HL-60 (cell line): Measurements from ENCODE around the gene HIPK2.

ENCODE experiments used
- DNase-seq, 2 experiments: peaks; one replicate each; pipeline ENCODE4 v3.0.0-alpha.2; 2010 to 2020; ENCODE audit warnings: low read depth in 1 of 2, low spot score in 1 of 2
- H3K27ac ChIP-seq: fragments of 250-450 bp; sonication (Bioruptor Pico); replicated peaks from 2 replicates; pipeline ENCODE4 v1.5.1; 2020; ENCODE audit warnings: mild to moderate bottlenecking, moderate library complexity
- H3K27me3 ChIP-seq: fragments of 250-450 bp; sonication (Bioruptor Pico); 2 replicates; pipeline ENCODE4 v1.5.1; 2021; ENCODE audit warnings: mild to moderate bottlenecking, moderate library complexity; ENCODE audit not compliant: insufficient read depth, poor library complexity, severe bottlenecking
- H3K4me3 ChIP-seq: replicated peaks from 2 replicates; pipeline ENCODE4 v1.5.1; 2011; ENCODE audit warnings: mild to moderate bottlenecking, control low read depth, low read length; ENCODE audit not compliant: insufficient read depth
- CTCF ChIP-seq: IDR thresholded peaks from one replicate; pipeline ENCODE4 v1.5.1; 2011; ENCODE audit warnings: low read length, control low read depth, inconsistent platforms; ENCODE audit not compliant: insufficient read depth
- GABPA ChIP-seq: IDR thresholded peaks from 2 replicates; pipeline ENCODE4 v1.6.1; 2012; ENCODE audit warnings: low read depth
- POLR2AphosphoS5 ChIP-seq: IDR thresholded peaks from 2 replicates; pipeline ENCODE4 v1.6.1; 2012; ENCODE audit warnings: low read depth
- SPI1 ChIP-seq: IDR thresholded peaks from 2 replicates; pipeline ENCODE4 v1.6.1; 2012; ENCODE audit warnings: low read depth, mild to moderate bottlenecking, borderline replicate concordance
- TF ChIP-seq, protein P1 (sequence below): IDR thresholded peaks from 2 replicates; pipeline ENCODE4 v1.6.1; 2012; ENCODE audit warnings: low read depth; ENCODE audit not compliant: insufficient replicate concordance

Gene HIPK2

GRCh38 chr7:139752148-139752547 is 25.6 kb downstream of the HIPK2 start:
- TF ChIP-seq SPI1 (no peak), GABPA (no peak), CTCF (no peak), POLR2AphosphoS5 (no peak)
- TF ChIP-seq, protein P1, sequence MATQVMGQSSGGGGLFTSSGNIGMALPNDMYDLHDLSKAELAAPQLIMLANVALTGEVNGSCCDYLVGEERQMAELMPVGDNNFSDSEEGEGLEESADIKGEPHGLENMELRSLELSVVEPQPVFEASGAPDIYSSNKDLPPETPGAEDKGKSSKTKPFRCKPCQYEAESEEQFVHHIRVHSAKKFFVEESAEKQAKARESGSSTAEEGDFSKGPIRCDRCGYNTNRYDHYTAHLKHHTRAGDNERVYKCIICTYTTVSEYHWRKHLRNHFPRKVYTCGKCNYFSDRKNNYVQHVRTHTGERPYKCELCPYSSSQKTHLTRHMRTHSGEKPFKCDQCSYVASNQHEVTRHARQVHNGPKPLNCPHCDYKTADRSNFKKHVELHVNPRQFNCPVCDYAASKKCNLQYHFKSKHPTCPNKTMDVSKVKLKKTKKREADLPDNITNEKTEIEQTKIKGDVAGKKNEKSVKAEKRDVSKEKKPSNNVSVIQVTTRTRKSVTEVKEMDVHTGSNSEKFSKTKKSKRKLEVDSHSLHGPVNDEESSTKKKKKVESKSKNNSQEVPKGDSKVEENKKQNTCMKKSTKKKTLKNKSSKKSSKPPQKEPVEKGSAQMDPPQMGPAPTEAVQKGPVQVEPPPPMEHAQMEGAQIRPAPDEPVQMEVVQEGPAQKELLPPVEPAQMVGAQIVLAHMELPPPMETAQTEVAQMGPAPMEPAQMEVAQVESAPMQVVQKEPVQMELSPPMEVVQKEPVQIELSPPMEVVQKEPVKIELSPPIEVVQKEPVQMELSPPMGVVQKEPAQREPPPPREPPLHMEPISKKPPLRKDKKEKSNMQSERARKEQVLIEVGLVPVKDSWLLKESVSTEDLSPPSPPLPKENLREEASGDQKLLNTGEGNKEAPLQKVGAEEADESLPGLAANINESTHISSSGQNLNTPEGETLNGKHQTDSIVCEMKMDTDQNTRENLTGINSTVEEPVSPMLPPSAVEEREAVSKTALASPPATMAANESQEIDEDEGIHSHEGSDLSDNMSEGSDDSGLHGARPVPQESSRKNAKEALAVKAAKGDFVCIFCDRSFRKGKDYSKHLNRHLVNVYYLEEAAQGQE, result no peak
- H3K27ac ChIP-seq, result no peak overlapping the region
- no peak overlapping the region for H3K4me3 ChIP-seq

DNA sequence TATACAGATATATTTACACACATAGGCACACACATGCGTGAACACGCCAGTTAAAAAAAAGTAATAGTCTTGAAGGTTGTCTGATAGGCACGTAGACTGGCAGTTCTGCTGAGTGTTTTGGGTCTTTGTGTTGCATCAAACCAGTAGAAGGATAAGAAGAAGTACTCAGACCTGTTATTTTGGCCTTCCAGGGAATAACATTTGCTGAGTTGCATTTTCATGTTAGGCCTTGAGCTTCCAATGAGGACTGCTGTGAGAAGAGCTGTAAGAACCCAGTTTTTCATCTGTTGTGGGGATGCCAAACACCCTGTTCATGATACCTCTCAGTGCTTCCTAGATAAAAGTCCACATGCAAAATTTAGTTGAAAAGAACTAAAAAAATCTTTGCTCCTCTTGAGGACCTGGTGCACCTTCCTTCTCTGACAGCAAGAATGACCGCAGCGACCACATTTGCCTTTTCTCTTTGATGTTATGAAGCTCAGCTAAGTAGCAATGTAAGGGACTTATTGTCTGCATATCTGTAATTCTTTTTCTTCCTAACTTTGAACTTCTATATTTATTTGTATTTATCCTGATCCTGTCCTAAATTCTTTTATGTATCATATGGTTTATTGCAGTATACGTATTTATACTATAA is 27.2 kb downstream of the HIPK2 start:
- TF ChIP-seq CTCF (no peak), POLR2AphosphoS5 (no peak)
- Histone ChIP-seq H3K4me3 (no peak overlapping the region), H3K27me3 (no peaks in the 10 kb centered on the region), H3K27ac (no peak overlapping the region)
- DNase-seq, result no peak

More at GRCh38 chr7:139752148-139752547, 25.6 kb downstream of the HIPK2 start:
- H3K27me3 ChIP-seq, result no peaks in the 10 kb centered on the region
- DNase-seq, result no peak

GRCh38 chr7:139749545-139749944 is 28.3 kb downstream of the HIPK2 start:
- no peaks in the 10 kb centered on the region for H3K27me3 ChIP-seq
- DNase-seq, result no peak
- H3K27ac ChIP-seq, result no peak overlapping the region
- H3K4me3 ChIP-seq, result no peak overlapping the region
- TF ChIP-seq, protein P1, result no peak

- no peak for DNase-seq
- Histone ChIP-seq H3K27ac (no peak overlapping the region), H3K27me3 (no peaks in the 10 kb centered on the region), H3K4me3 (no peak overlapping the region)
- TF ChIP-seq CTCF (no peak), POLR2AphosphoS5 (no peak), SPI1 (no peak), GABPA (no peak)
- TF ChIP-seq, protein P1, result no peak
Measured at GRCh38 chr7:139748941-139749340, 28.9 kb downstream of the HIPK2 start.
